ENCODE measurements around the gene CD28. TPM values are rescaled to one million over a fixed set of nuclear protein-coding genes. Genes with fewer than 3 reads are reported as not detected.

The CD28 gene
- total RNA-seq, 2 donors from 2014 or later, result 1.5 to 1.9 TPM

GRCh38 chr2:203690441-203691047 is 15.9 kb upstream of the CD28 start:
- no peak for TF ChIP-seq CTCF (IDR thresholded peaks at IDR 0.05)
- intact Hi-C loops (cut with DNase I), result no loop called here
- H3K9ac ChIP-seq (ENCODE audit: low read depth in 2 of 2, low read length in 2 of 2), result no peak overlapping the region
- H3K9me3 ChIP-seq, result no peaks in the 10 kb centered on the region
- no peaks in the 10 kb centered on the region for H3K27me3 ChIP-seq
- no peak for DNase-seq
- no peak overlapping the region for H3K27ac ChIP-seq
- no peaks in the 10 kb centered on the region for H3K36me3 ChIP-seq
- no peaks in the 10 kb centered on the region for H3K4me1 ChIP-seq
- no peak overlapping the region for H3K4me3 ChIP-seq

- intact Hi-C loops (cut with DNase I), result no loop called here
Observed at GRCh38 chr2:203691149-203691548, 15.3 kb upstream of the CD28 start.

GRCh38 chr2:203692031-203692710 is 14.3 kb upstream of the CD28 start:
- no peak overlapping the region for H3K27ac ChIP-seq
- H3K9me3 ChIP-seq, result no peaks in the 10 kb centered on the region
- H3K27me3 ChIP-seq, result no peaks in the 10 kb centered on the region
- TF ChIP-seq CTCF (IDR thresholded peaks at IDR 0.05), result no peak
- no peaks in the 10 kb centered on the region for H3K36me3 ChIP-seq
- DNase-seq, result no peak
- no peak overlapping the region for H3K4me3 ChIP-seq
- H3K4me1 ChIP-seq, result no peaks in the 10 kb centered on the region
- no peak overlapping the region for H3K9ac ChIP-seq (ENCODE audit: low read depth in 2 of 2, low read length in 2 of 2)
- intact Hi-C loops (cut with DNase I), result no loop called here

More at GRCh38 chr2:203691149-203691548, 15.3 kb upstream of the CD28 start:
- no peaks in the 10 kb centered on the region for H3K4me1 ChIP-seq
- H3K36me3 ChIP-seq, result no peaks in the 10 kb centered on the region
- no peak for TF ChIP-seq CTCF (IDR thresholded peaks at IDR 0.05)
- no peaks in the 10 kb centered on the region for H3K27me3 ChIP-seq
- no peak for DNase-seq
- H3K27ac ChIP-seq, result no peak overlapping the region
- no peak overlapping the region for H3K9ac ChIP-seq (ENCODE audit: low read depth in 2 of 2, low read length in 2 of 2)
- H3K9me3 ChIP-seq, result no peaks in the 10 kb centered on the region
- no peak overlapping the region for H3K4me3 ChIP-seq

GRCh38 chr2:203693242-203693879 is 13.1 kb upstream of the CD28 start:
- H3K4me3 ChIP-seq, result no peak overlapping the region
- H3K36me3 ChIP-seq, result no peaks in the 10 kb centered on the region
- intact Hi-C loops (cut with DNase I), result no loop called here
- H3K9me3 ChIP-seq, result no peaks in the 10 kb centered on the region
- TF ChIP-seq CTCF (IDR thresholded peaks at IDR 0.05), result no peak
- no peak overlapping the region for H3K27ac ChIP-seq
- H3K4me1 ChIP-seq, result no peaks in the 10 kb centered on the region
- no peak overlapping the region for H3K9ac ChIP-seq (ENCODE audit: low read depth in 2 of 2, low read length in 2 of 2)
- no peaks in the 10 kb centered on the region for H3K27me3 ChIP-seq
- DNase-seq, result no peak

GRCh38 chr2:203694191-203694590 is 12.2 kb upstream of the CD28 start:
- H3K4me1 ChIP-seq, result no peaks in the 10 kb centered on the region
- intact Hi-C loops (cut with DNase I), result no loop called here
- H3K27me3 ChIP-seq, result no peaks in the 10 kb centered on the region
- no peak for DNase-seq
- no peak overlapping the region for H3K4me3 ChIP-seq
- TF ChIP-seq CTCF (IDR thresholded peaks at IDR 0.05), result no peak
- H3K36me3 ChIP-seq, result no peaks in the 10 kb centered on the region
- no peaks in the 10 kb centered on the region for H3K9me3 ChIP-seq
- H3K27ac ChIP-seq, result no peak overlapping the region
- no peak overlapping the region for H3K9ac ChIP-seq (ENCODE audit: low read depth in 2 of 2, low read length in 2 of 2)
